A549 (cell line): ENCODE data around the gene ECI1. TPM values are rescaled to one million over a fixed set of nuclear protein-coding genes. Genes with fewer than 3 reads are reported as not detected.
"Not testable (repeated sequence)": the region's sequence is repeated elsewhere in the genome, so short reads cannot be mapped to it uniquely, and the experiment has no call there.

Source experiments
- ATAC-seq, 2 experiments: fragments of 200-7000 bp in 1 of 2; fragments of >200 bp in 1 of 2; cut with Nextera tagmentation in 1 of 2; cut with Tn5 transposase in 1 of 2; 3 replicates each; pipeline versions ENCODE4 v1.8.0 to v1.9.1; 2018 to 2020; ENCODE audit warnings: mild to moderate bottlenecking in 1 of 2, moderate library complexity in 1 of 2
- CTCF ChIA-PET: fragments of 300-600 bp; sonication (Branson Sonifier 250); formaldehyde crosslinking; extraction: SDS; loops from one replicate; lab custom pipeline; 2021; ENCODE audit warnings: antibody characterized with exemption, inconsistent platforms; lab: Yijun Ruan, JAX
- POLR2A ChIA-PET: fragments of 350-600 bp; formaldehyde crosslinking; extraction: SDS; loops from one replicate; lab custom pipeline; 2021; ENCODE audit warnings: antibody characterized with exemption, inconsistent platforms; lab: Yijun Ruan, JAX
- DNase-seq, 2 experiments: peaks; one replicate each; pipeline versions ENCODE4 v3.0.0 to v3.0.0-alpha.2; 2011 to 2016; ENCODE audit warnings: low read depth in 1 of 2, low spot score in 1 of 2
- FAIRE-seq: peaks from 2 replicates; lab custom pipeline; 2011; peaks lifted over from hg19 to GRCh38; lab: Jason Lieb, UNC
- H3K27ac ChIP-seq, 2 experiments: fragments of >200 bp; sonication (Bioruptor Twin); formaldehyde crosslinking; 3 replicates each; pipeline ENCODE4 v1.5.1; 2016 to 2017
- H3K4me1 ChIP-seq: fragments of >200 bp; sonication (Bioruptor Twin); formaldehyde crosslinking; 3 replicates; pipeline ENCODE4 v1.6.1; 2016
- H3K4me2 ChIP-seq: fragments of >200 bp; sonication (Bioruptor Twin); formaldehyde crosslinking; 3 replicates; pipeline ENCODE4 v1.6.1; 2016
- H3K4me3 ChIP-seq: fragments of >200 bp; sonication (Bioruptor Twin); formaldehyde crosslinking; 3 replicates; pipeline ENCODE4 v1.5.1; 2016
- H3K9me3 ChIP-seq: fragments of >200 bp; sonication (Bioruptor Twin); formaldehyde crosslinking; 3 replicates; pipeline ENCODE4 v1.6.1; 2016
- EHF ChIP-seq: fragments of 250-450 bp; sonication (Bioruptor Pico); IDR thresholded peaks from 2 replicates; pipeline ENCODE4 v1.5.0; 2020; ENCODE audit warnings: mild to moderate bottlenecking
- GATA3 ChIP-seq: IDR thresholded peaks from 2 replicates; pipeline ENCODE4 v1.6.1; 2012; ENCODE audit warnings: borderline replicate concordance
- HOXA7 ChIP-seq: fragments of 250-450 bp; sonication (Bioruptor Pico); IDR thresholded peaks from 2 replicates; pipeline ENCODE4 v1.5.0; 2020; ENCODE audit warnings: mild to moderate bottlenecking, moderate library complexity
- MAFK ChIP-seq: fragments of 450-650 bp; IDR thresholded peaks from 2 replicates; pipeline ENCODE4 v1.6.1; 2014; ENCODE audit not compliant: partially characterized antibody
- NPAS2 ChIP-seq: fragments of 250-450 bp; sonication (Bioruptor Pico); IDR thresholded peaks from 2 replicates; pipeline ENCODE4 v1.8.0; 2022; ENCODE audit warnings: mild to moderate bottlenecking, moderate library complexity, borderline replicate concordance
- POLR2A ChIP-seq: IDR thresholded peaks from 2 replicates; pipeline ENCODE4 v1.6.1; 2012; ENCODE audit warnings: mild to moderate bottlenecking, low read length
- RAD21 ChIP-seq, 2 experiments: fragments of >200 bp in 1 of 2; sonication (Bioruptor Twin) in 1 of 2; formaldehyde crosslinking in 1 of 2; IDR thresholded peaks in 1 of 2; conservative IDR thresholded peaks in 1 of 2; 2 replicates in 1 of 2; 3 replicates in 1 of 2; pipeline ENCODE4 v1.6.1; 2012 to 2018; ENCODE audit warnings: inconsistent platforms in 1 of 2
- RCOR1 ChIP-seq: fragments of 150-350 bp; IDR thresholded peaks from 2 replicates; pipeline ENCODE4 v1.6.1; 2014; ENCODE audit warnings: antibody characterized with exemption, low read length, low read depth
- RFX5 ChIP-seq: fragments of 450-650 bp; IDR thresholded peaks from 2 replicates; pipeline ENCODE4 v1.7.1; 2014; ENCODE audit warnings: antibody characterized with exemption, mild to moderate bottlenecking, moderate library complexity
- ZNF302 ChIP-seq: fragments of 250-450 bp; sonication (Bioruptor Pico); IDR thresholded peaks from 2 replicates; pipeline ENCODE4 v1.9.0; 2021; ENCODE audit warnings: inconsistent platforms, mild to moderate bottlenecking, moderate library complexity
- WGBS: methylation state at CpG from one replicate; pipeline ENCODE4 v1.1.6; 2017; ENCODE audit errors: missing lambda C conversion rate; 5-methylcytosine and 5-hydroxymethylcytosine counted together
- polyA plus RNA-seq, 4 experiments: library from polyadenylated mRNA; depleted of rRNA in 3 of 4; stranded (reverse); fragments of >200 nt; fragmentation: RNase III in 1 of 4; extraction: RNeasy Plus Mini Kit Qiagen cat#74134 plus additional on column Dnase treatment in 1 of 4; gene quantifications; 2 replicates in 3 of 4; 3 replicates in 1 of 4; pipeline ENCODE4 v1.2.3, GENCODE V29; 2011 to 2017
- TF ChIP-seq, protein P1 (sequence below): fragments of >200 bp; sonication (Bioruptor Twin); formaldehyde crosslinking; IDR thresholded peaks from 3 replicates; pipeline ENCODE4 v1.5.1; 2016
- TF ChIP-seq, protein P2 (sequence below): fragments of 200-600 bp; sonication (generic); IDR thresholded peaks from 2 replicates; pipeline ENCODE4 v1.6.1; 2016; ENCODE audit warnings: antibody characterized with exemption, mild to moderate bottlenecking, moderate library complexity

Gene ECI1
- polyA plus RNA-seq, 2 of the 4 experiments (the other 2 are of a cell fraction), result 41.5 to 47.9 TPM

DNA sequence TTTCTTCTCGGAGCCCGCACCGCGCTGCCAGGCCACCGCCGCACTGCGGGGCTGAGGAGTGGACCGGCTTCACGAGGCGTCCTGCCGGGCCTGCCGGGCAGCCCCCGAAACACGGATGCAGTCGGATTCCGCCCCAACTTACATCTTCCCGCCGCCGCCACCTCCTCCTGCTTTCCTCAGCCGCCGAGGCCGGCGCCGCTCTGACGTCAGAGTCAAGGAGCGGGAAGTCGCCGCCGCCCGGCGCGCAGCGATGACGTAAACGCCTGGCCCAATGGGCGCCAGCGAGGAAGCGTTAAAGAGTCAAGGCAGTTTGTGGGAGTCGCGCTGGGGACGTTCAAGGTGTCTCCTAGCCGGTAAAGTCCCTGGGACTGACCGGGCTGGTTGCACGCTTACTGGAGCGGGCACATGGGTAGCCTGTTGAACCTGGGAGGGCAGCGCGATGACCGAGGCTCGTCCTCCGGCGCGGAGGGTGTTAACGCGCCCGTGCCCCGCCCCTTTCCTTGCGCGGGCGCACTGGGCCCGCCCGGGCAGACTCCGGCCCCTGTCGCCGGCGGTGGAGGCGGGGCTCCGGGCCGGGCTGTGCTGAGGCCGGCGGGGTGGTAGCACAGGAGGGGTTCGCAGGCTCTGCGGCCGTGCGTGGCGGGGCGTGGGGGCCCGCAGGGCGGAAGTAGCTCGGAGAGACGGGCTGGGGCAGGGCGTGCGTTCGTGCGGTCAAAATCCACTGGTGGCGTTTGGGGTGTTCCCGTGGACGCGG lies 16.7 kb upstream of the ECI1 start, which contains the start of gene RNPS1 (continued):
- TF ChIP-seq NPAS2 (CRISPR knock-in tag) (no peak), RAD21 (conservative IDR thresholded peaks at IDR 0.05 in 1 of 2, IDR thresholded peaks at IDR 0.05 in 1 of 2) (no peak), GATA3 (peak; percentile 46; the same call in 1 of the 2 replicates), HOXA7 (CRISPR knock-in tag) (no peak), RFX5 (peak; percentile 72; the same call in 1 of the 2 replicates)

DNA sequence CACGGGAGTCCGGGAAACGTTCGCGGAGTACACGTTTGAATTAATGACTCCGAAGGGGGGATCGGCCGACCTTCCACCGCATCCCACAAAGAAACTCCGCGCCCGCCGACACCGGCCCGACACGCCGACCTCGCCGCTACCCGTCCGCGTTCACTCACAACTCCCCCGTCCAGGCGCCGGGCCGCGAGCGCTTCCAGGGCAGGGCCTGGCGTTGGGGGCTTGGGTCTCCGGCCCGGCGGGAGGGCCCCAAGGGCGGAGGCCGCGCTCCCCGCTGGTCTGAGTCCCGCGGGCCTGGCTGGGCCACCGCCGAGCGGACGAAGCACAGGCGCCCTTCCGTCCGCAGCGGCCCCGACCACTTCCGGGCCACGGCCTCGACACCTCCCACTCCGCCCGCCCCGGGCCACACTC lies 16.1 kb upstream of the ECI1 start:
- Histone ChIP-seq H3K4me3 (peak overlapping the region; percentile 89), H3K27ac (peak overlapping the region; percentile 98), H3K4me2 (peak overlapping the region; percentile 99), H3K4me1 (peaks cover 23% of the 10 kb centered on the region; the same call in 2 of the 3 replicates)
- 3% methylated on average over 24 of the region's 54 CpGs for WGBS
- FAIRE-seq, POLR2A ChIA-PET, CTCF ChIA-PET, H3K9me3 ChIP-seq, DNase-seq: not testable (repeated sequence)
- peak; percentile 73 to 84 for ATAC-seq

DNA sequence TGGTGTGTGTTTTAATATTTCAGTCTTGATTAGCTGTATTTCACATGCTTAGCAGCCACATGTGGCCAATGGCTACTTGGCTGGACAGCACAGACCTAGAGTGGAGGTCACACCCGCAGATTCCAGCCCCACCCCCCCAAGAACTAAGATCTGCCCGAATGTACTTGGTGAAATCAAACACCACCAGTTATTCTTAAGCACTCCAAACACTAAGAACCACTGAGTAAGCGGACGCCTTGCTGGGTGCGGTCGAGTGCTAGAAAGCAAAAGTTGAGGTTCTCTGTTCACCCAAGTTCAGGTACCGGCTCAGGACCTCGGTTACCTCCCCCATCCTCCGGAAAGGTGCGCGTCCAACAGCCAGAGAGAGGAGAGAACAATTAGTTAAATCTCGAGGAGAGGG lies 15.5 kb upstream of the ECI1 start:
- Histone ChIP-seq H3K4me2 (peak overlapping the region; percentile 99), H3K4me1 (peaks cover 23% of the 10 kb centered on the region; the same call in 2 of the 3 replicates), H3K4me3 (peak overlapping the region; percentile 89), H3K27ac (peak overlapping the region; percentile 98)
- H3K9me3 ChIP-seq, ATAC-seq, DNase-seq, POLR2A ChIA-PET, FAIRE-seq: not testable (repeated sequence)
- CTCF ChIA-PET, result interaction anchor here (0.6 kb wide), 1 partner anchor 126 kb away, joined by 3 read pairs; no protein-coding TSS in a partner anchor
- WGBS, result 0% methylated on average over 6 of the region's 12 CpGs

DNA sequence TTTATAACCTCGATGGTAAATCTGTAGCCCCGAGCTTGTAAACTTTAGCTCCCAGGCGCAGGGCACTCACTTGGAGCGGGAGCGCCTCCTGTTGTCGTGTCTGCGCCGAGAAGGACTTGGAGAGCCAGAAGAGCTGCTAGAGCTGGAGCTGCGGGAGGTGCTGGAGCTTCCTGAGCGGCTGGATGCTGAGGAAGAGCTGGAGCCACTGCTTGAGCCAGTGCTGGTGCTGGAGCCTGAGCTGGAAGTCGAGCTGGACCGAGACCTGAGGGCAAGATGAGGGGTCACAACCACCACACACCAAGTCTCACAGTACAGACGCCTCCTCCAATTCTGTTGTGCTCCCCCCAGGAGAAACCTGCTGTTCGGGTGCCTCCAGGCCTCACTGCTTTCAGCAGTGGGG lies 11.6 kb upstream of the ECI1 start:
- ATAC-seq, H3K4me2 ChIP-seq, H3K27ac ChIP-seq, FAIRE-seq, H3K4me3 ChIP-seq, DNase-seq, H3K9me3 ChIP-seq: not testable (repeated sequence)
- ChIA-PET CTCF (interaction anchor here (0.9 to 2.2 kb wide), 6 partner anchors 10 to 237 kb away, joined by 3 to 21 read pairs (median 4); partner anchors contain the start of genes ABCA3 and ECI1), POLR2A (interaction anchor here (2.8 kb wide), 1 partner anchor 10 kb away, joined by 15 read pairs; the partner anchor contains the start of gene ECI1)
- peaks cover 12% of the 10 kb centered on the region; the same call in 2 of the 3 replicates for H3K4me1 ChIP-seq
- 87% methylated on average over 14 of the region's 14 CpGs for WGBS

DNA sequence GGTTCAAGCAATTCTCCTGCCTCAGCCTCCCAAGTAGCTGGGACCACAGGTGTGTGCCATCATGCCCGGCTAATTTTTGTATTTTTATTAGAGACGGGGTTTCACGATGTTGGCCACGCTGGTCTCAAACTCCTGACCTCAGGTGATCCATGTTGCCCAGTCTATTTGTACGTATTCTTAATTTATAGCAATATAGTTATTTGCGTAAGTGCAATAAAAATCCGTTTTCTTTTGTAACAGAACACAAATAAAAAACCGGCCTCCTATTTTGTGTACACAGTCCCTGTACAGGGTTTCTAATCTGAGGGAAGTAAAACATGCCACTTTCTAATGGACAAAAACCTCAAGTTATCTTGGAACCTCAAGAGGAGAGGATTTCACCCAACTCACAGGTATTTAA lies 8.9 kb upstream of the ECI1 start:
- no peaks in the 10 kb centered on the region for H3K9me3 ChIP-seq
- TF ChIP-seq ZNF302 (no peak), RCOR1 (no peak), MAFK (no peak), POLR2A (no peak), EHF (CRISPR knock-in tag) (no peak)
- TF ChIP-seq, protein P1, sequence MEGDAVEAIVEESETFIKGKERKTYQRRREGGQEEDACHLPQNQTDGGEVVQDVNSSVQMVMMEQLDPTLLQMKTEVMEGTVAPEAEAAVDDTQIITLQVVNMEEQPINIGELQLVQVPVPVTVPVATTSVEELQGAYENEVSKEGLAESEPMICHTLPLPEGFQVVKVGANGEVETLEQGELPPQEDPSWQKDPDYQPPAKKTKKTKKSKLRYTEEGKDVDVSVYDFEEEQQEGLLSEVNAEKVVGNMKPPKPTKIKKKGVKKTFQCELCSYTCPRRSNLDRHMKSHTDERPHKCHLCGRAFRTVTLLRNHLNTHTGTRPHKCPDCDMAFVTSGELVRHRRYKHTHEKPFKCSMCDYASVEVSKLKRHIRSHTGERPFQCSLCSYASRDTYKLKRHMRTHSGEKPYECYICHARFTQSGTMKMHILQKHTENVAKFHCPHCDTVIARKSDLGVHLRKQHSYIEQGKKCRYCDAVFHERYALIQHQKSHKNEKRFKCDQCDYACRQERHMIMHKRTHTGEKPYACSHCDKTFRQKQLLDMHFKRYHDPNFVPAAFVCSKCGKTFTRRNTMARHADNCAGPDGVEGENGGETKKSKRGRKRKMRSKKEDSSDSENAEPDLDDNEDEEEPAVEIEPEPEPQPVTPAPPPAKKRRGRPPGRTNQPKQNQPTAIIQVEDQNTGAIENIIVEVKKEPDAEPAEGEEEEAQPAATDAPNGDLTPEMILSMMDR, result no peak
- TF ChIP-seq, protein P2, sequence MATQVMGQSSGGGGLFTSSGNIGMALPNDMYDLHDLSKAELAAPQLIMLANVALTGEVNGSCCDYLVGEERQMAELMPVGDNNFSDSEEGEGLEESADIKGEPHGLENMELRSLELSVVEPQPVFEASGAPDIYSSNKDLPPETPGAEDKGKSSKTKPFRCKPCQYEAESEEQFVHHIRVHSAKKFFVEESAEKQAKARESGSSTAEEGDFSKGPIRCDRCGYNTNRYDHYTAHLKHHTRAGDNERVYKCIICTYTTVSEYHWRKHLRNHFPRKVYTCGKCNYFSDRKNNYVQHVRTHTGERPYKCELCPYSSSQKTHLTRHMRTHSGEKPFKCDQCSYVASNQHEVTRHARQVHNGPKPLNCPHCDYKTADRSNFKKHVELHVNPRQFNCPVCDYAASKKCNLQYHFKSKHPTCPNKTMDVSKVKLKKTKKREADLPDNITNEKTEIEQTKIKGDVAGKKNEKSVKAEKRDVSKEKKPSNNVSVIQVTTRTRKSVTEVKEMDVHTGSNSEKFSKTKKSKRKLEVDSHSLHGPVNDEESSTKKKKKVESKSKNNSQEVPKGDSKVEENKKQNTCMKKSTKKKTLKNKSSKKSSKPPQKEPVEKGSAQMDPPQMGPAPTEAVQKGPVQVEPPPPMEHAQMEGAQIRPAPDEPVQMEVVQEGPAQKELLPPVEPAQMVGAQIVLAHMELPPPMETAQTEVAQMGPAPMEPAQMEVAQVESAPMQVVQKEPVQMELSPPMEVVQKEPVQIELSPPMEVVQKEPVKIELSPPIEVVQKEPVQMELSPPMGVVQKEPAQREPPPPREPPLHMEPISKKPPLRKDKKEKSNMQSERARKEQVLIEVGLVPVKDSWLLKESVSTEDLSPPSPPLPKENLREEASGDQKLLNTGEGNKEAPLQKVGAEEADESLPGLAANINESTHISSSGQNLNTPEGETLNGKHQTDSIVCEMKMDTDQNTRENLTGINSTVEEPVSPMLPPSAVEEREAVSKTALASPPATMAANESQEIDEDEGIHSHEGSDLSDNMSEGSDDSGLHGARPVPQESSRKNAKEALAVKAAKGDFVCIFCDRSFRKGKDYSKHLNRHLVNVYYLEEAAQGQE, result no peak
- ChIA-PET CTCF (interaction anchor here (1.3 kb wide), 1 partner anchor 9 kb away, joined by 3 read pairs; the partner anchor contains the start of gene ECI1), POLR2A (no interaction called here)
- 87% methylated on average over 8 of the region's 8 CpGs for WGBS
- no peak overlapping the region for H3K27ac ChIP-seq
- ATAC-seq (no peak), DNase-seq (no peak), FAIRE-seq (no peak)
- no peak overlapping the region for H3K4me3 ChIP-seq
- H3K4me1 ChIP-seq, result no peaks in the 10 kb centered on the region; the same call in 2 of the 3 replicates
- H3K4me2 ChIP-seq, result no peak overlapping the region

DNA sequence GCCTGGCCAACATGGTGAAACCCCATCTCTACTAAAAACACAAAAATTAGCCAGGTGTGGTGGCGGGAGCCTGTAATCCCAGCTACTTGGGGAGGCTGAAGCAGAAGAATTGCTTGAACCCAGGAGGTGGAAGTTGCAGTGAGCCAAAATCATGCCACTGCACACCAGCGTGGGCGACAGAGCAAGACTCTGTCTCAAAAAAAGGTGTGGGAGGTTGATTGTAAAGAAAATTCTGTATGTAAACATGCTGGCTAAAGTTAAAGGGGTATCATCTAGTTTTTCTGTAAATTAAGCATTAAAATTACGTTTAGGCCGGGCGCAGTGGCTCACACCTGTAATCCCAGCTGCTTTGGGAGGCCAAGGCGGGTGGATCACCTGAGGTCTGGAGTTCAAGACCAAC lies 7.1 kb upstream of the ECI1 start:
- H3K4me3 ChIP-seq, H3K9me3 ChIP-seq, ATAC-seq, H3K27ac ChIP-seq, H3K4me2 ChIP-seq, FAIRE-seq, DNase-seq, POLR2A ChIA-PET, H3K4me1 ChIP-seq: not testable (repeated sequence)
- CTCF ChIA-PET, result interaction anchor here (0.9 to 1.5 kb wide), 4 partner anchors 12 to 46 kb away, joined by 3 read pairs; no protein-coding TSS in a partner anchor
- WGBS, result 96% methylated on average over 7 of the region's 7 CpGs
